Right lobe of liver (tissue), 4 donors: ENCODE data around the gene NFYC.

Experiments used
- POLR2A ChIP-seq: fragments of 450-650 bp; IDR thresholded peaks from one replicate; pipeline ENCODE4 v1.6.1; 2017; ENCODE audit warnings: antibody characterized with exemption, mild to moderate bottlenecking
- TF ChIP-seq, protein P1 (sequence below), 4 donors: fragments of 200-600 bp in 3 of 4; fragments of 450-650 bp in 1 of 4; IDR thresholded peaks; one replicate each; pipeline versions ENCODE4 v1.5.1 to v1.8.0; 2016 to 2022; ENCODE audit warnings: antibody characterized with exemption in 4 of 4, mild to moderate bottlenecking in 2 of 4
- donor health status: DM: no; HTN: no; CAD: no.
- donor health status: DM: no; HTN: no; CAD: no.
- donor health status: DM: no; HTN: yes; CAD: no.

DNA sequence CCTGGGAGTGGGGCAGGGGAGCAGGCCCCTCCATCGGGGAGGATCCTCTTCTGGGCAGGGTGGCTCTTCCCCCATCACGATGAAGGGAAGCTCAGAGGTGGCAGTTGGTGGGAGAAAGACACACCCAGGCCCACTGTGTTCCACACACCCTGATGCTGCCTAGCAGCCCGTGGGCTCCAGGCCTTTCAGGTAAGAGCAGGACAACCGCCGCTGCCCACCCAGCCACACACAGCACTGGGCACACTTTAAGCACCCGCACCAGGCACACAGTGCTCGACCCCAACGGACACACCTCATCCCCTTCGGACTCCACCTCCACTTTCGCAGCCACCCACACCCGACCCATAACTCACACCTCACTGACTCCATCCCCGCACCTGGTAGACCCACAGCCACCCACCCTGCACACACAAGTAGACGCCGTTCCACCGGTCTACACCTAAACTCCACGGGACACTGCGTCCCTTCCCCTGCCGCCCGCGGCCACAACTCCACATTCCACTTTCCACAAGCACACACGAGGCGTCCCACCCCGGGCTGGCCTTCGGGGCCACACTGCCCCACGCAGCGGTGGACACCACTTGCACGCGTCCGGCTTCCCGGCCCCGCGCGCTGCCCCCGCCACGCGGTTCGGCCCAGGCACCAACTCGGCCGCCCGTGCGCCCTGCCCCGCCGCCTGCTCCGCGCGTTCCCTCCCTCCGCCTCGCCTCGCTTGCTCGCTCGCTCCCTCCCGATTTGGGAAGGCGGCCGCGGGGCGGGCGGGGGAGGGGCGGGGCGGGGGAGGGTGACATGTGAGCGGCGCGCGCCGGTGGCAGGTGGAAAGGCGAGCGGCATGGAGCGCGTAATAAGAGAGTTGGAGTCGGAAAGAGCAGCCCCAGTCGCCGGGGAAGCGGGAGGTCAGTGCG, 91.7 kb downstream of the NFYC start, which contains the start of gene KCNQ4:
- no peak for TF ChIP-seq POLR2A
- TF ChIP-seq, protein P1, sequence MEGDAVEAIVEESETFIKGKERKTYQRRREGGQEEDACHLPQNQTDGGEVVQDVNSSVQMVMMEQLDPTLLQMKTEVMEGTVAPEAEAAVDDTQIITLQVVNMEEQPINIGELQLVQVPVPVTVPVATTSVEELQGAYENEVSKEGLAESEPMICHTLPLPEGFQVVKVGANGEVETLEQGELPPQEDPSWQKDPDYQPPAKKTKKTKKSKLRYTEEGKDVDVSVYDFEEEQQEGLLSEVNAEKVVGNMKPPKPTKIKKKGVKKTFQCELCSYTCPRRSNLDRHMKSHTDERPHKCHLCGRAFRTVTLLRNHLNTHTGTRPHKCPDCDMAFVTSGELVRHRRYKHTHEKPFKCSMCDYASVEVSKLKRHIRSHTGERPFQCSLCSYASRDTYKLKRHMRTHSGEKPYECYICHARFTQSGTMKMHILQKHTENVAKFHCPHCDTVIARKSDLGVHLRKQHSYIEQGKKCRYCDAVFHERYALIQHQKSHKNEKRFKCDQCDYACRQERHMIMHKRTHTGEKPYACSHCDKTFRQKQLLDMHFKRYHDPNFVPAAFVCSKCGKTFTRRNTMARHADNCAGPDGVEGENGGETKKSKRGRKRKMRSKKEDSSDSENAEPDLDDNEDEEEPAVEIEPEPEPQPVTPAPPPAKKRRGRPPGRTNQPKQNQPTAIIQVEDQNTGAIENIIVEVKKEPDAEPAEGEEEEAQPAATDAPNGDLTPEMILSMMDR (IDR thresholded peaks at IDR 0.05) = no peak
